ENCODE measurements around the gene SPATA4. TPM values are rescaled to one million over a fixed set of nuclear protein-coding genes. Genes with fewer than 3 reads are reported as not detected.
A peak's percentile ranks its signal among the peaks of the same experiment; 100 is the strongest.

SPATA4 gene
- total RNA-seq, 1 donor from 2014 or later, result 0.74 TPM

DNA sequence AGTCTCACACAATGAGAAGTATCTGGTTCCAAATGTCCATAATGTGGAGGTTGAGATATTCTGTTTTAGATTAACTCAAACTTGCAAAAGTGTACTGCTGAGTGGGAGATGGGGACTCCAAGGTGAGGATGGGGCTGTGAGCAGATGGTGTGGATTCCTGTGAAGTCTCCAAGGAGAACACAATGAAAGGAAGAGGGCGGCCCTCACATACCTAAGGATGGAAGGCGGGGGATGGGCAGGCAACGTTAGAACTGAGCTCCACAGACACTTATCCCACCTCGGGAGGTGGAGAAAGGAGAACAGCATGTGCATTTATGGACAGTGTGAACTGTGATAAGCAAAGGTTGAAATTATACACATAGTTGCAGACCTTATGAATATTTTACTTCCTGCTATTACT lies 9.9 kb upstream of the SPATA4 start:
- H3K36me3 Mint-ChIP-seq, result no peaks in the 10 kb centered on the region
- no peak for DNase-seq (ENCODE audit: low spot score in 2 of 2, unreplicated experiment in 2 of 2)
- H3K9me3 Mint-ChIP-seq, result peaks cover 9% of the 10 kb centered on the region
- TF ChIP-seq, protein P1, sequence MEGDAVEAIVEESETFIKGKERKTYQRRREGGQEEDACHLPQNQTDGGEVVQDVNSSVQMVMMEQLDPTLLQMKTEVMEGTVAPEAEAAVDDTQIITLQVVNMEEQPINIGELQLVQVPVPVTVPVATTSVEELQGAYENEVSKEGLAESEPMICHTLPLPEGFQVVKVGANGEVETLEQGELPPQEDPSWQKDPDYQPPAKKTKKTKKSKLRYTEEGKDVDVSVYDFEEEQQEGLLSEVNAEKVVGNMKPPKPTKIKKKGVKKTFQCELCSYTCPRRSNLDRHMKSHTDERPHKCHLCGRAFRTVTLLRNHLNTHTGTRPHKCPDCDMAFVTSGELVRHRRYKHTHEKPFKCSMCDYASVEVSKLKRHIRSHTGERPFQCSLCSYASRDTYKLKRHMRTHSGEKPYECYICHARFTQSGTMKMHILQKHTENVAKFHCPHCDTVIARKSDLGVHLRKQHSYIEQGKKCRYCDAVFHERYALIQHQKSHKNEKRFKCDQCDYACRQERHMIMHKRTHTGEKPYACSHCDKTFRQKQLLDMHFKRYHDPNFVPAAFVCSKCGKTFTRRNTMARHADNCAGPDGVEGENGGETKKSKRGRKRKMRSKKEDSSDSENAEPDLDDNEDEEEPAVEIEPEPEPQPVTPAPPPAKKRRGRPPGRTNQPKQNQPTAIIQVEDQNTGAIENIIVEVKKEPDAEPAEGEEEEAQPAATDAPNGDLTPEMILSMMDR (IDR thresholded peaks at IDR 0.05; ENCODE audit: unreplicated experiment), result no peak
- H3K27ac Mint-ChIP-seq, result no peak overlapping the region
- no peak overlapping the region for H3K4me3 Mint-ChIP-seq
- H3K27me3 Mint-ChIP-seq (ENCODE audit: low read depth), result no peaks in the 10 kb centered on the region
- peaks cover 9% of the 10 kb centered on the region for H3K4me1 Mint-ChIP-seq

DNA sequence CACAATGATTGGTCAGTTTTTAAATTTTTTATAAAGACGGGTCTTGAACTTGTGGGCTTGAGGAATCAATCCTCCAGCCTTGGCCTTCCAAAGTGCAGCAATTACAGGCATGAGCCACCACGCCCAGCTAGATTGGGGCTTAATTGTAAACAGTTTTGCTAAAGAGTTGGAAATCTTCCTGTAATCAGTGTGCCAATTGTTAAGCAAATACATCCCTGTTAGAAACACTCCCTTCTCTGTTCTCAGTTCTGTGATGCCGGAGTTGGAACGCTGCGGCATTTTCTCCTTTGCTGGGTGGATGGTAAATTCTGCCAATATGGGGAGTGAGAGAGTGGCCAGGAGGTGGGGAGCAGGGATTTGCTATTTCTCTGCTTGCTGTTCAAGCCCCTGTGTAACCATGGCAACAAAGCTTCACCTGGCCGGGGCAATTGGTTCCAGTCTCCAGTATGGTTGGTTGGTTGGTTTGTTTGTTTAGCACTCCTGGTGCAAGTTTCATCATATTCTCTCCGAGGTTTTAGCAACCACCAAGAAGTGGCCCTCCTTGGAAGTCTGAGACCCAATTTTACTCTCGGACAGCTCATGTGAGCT lies 3.0 kb upstream of the SPATA4 start:
- H3K9me3 Mint-ChIP-seq, result peaks cover 7% of the 10 kb centered on the region
- TF ChIP-seq, protein P1 (IDR thresholded peaks at IDR 0.05; ENCODE audit: unreplicated experiment), result no peak
- no peak for DNase-seq (ENCODE audit: low spot score in 2 of 2, unreplicated experiment in 2 of 2)
- H3K27ac Mint-ChIP-seq, result no peak overlapping the region
- H3K4me1 Mint-ChIP-seq, result peaks cover 8% of the 10 kb centered on the region
- H3K36me3 Mint-ChIP-seq, result no peaks in the 10 kb centered on the region
- H3K4me3 Mint-ChIP-seq, result no peak overlapping the region
- peaks cover 1% of the 10 kb centered on the region for H3K27me3 Mint-ChIP-seq (ENCODE audit: low read depth)

DNA sequence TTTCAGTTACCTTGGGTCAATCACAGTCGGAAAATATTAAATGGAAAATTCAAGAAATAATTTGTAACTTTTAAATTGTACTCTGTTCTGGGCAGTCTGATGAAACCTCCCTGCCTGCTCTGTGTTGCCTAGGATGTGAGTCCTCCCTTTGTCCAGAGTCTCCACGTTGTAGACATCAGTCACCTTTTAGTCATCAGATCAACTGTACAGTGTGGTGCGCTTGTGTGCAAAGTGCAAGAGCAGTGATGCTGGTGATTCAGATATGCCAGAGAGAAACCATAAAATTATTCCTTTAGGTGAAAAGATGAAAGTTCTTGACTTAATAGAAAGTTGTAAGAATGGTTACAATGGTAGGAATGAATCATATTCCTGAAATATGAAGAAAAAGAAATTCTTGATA lies 1.4 kb downstream of the SPATA4 start:
- TF ChIP-seq, protein P1 (IDR thresholded peaks at IDR 0.05; ENCODE audit: unreplicated experiment), result no peak
- Mint-ChIP-seq H3K27me3 (ENCODE audit: low read depth) (peaks cover 1% of the 10 kb centered on the region), H3K27ac (no peak overlapping the region), H3K4me1 (peaks cover 8% of the 10 kb centered on the region), H3K9me3 (no peaks in the 10 kb centered on the region), H3K4me3 (peak overlapping the region; percentile 2), H3K36me3 (no peaks in the 10 kb centered on the region)
- DNase-seq (ENCODE audit: low spot score in 2 of 2, unreplicated experiment in 2 of 2), result no peak

DNA sequence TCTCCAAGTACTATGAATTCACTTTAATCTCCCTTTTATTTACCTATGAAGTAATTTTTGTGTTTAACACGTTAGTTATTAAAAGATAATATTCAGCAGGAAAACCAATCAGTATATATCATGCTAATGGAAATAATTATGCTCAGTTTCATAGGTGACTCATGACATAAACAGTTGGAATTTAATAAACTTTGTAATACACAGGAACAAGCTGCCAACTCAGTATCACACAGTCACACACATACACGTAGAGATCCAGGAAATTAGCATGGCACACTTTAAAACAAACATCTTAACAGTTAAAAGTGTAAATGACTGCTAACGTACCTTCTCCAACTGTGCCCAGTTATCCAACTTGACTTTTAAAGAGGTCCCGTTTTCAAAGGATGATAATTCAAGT lies 2.3 kb downstream of the SPATA4 start:
- H3K4me3 Mint-ChIP-seq, result no peak overlapping the region
- H3K27me3 Mint-ChIP-seq (ENCODE audit: low read depth), result peaks cover 1% of the 10 kb centered on the region
- DNase-seq (ENCODE audit: low spot score in 2 of 2, unreplicated experiment in 2 of 2), result no peak
- H3K9me3 Mint-ChIP-seq, result no peaks in the 10 kb centered on the region
- H3K27ac Mint-ChIP-seq, result no peak overlapping the region
- H3K4me1 Mint-ChIP-seq, result peaks cover 8% of the 10 kb centered on the region
- H3K36me3 Mint-ChIP-seq, result no peaks in the 10 kb centered on the region
- TF ChIP-seq, protein P1 (IDR thresholded peaks at IDR 0.05; ENCODE audit: unreplicated experiment), result no peak

DNA sequence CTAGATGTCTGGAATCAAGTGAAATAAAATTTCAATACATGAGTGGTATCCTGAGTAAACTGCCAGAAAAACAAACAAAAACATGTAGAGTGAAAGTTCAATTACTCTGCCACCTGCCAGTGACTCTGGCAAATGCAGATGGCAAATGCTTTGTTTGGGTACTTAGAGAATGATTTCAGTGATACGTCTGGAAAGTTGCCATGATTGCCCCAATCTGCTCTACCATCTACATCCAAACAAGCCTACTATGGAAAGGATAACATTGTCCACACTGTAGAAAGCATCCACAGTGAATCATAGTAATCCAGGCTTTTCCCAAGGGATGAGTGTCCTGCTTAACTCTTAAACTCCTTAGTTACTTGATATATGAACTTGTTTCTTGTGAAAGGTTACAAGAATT lies 3.4 kb downstream of the SPATA4 start:
- Mint-ChIP-seq H3K4me3 (no peak overlapping the region), H3K9me3 (no peaks in the 10 kb centered on the region), H3K4me1 (peaks cover 8% of the 10 kb centered on the region), H3K27ac (no peak overlapping the region), H3K27me3 (ENCODE audit: low read depth) (peaks cover 1% of the 10 kb centered on the region), H3K36me3 (no peaks in the 10 kb centered on the region)
- no peak for DNase-seq (ENCODE audit: low spot score in 2 of 2, unreplicated experiment in 2 of 2)
- TF ChIP-seq, protein P1 (IDR thresholded peaks at IDR 0.05; ENCODE audit: unreplicated experiment), result no peak
